Measurements from ENCODE around the gene ADD2. TPM values are rescaled to one million over a fixed set of nuclear protein-coding genes. Genes with fewer than 3 reads are reported as not detected.
A peak's percentile ranks its signal among the peaks of the same experiment; 100 is the strongest.

Gene ADD2
- total RNA-seq, 1 donor from 2014 or later = 4.8 TPM

DNA sequence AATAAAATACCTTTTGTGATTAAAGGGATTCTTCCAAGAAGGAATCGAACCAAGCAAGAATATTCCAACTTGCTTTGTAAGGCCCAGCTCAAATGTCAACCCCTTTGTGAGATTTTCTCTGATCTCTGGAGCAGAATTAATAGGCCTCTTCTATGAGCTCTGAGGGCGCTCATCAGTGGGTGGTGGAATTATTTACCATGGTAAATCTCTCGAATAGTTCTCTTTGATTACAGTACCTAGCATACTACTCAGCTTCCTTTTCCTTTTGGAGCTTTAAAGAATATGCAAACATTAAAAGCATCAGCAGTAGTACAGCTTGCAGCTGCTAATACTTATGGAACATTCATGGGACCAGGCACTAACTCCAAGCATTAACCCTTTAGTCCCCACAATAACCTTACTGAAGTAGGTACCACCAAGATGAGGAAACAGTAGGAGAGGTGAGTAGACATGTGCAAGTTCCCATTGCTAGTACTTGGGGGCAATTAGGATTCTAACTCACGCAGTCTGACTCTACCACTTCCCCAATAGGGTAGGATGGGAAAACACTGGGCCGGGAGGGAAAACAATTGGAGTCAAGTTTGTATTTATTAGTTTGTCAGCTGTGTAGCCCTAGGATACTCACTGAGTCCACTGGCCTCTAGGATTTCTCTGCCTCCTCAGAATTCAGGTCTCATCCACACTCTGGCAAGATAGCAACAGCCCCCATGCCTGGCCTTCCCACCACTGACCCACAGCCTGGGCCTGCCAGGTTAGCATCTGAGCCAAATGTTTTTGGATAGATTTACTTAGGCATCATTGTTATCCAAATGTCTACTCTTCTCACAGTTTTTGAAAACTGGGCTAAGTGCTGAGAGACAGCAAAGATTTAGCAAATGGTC is 21.7 kb downstream of the ADD2 start:
- H3K9ac ChIP-seq (ENCODE audit: low read length) = no peak overlapping the region
- H3K4me3 ChIP-seq (ENCODE audit: insufficient read depth, low read depth, low read length) = no peak overlapping the region
- H3K27ac Mint-ChIP-seq (ENCODE audit: unreplicated experiment) = no peak overlapping the region
- no peaks in the 10 kb centered on the region for H3K4me1 Mint-ChIP-seq (ENCODE audit: low read depth, unreplicated experiment)
- no peaks in the 10 kb centered on the region for H4K20me1 ChIP-seq (ENCODE audit: insufficient read depth, low read length)
- DNase-seq (ENCODE audit: low read depth) (peak; percentile 16), FAIRE-seq (no peak)
- no peak overlapping the region for H3K4me2 ChIP-seq (ENCODE audit: low read length)
- no peak overlapping the region for H2AFZ ChIP-seq (ENCODE audit: low read depth, low read length)
- no peaks in the 10 kb centered on the region for H3K27me3 ChIP-seq (ENCODE audit: insufficient read depth, low read length)
- no peaks in the 10 kb centered on the region for H3K36me3 Mint-ChIP-seq (ENCODE audit: low read depth, unreplicated experiment)
- H3K9me3 Mint-ChIP-seq (ENCODE audit: unreplicated experiment) = no peaks in the 10 kb centered on the region
- no peak overlapping the region for H3K4me3 Mint-ChIP-seq (ENCODE audit: unreplicated experiment)
- no peaks in the 10 kb centered on the region for H3K27me3 Mint-ChIP-seq (ENCODE audit: low read depth, unreplicated experiment)
- no peak for TF ChIP-seq EZH2 (IDR thresholded peaks at IDR 0.05; ENCODE audit: insufficient read depth, low read length)
- no peaks in the 10 kb centered on the region for H3K36me3 ChIP-seq (ENCODE audit: insufficient read depth, low read length)
- H3K79me2 ChIP-seq (ENCODE audit: insufficient read depth, low read length) = no peaks in the 10 kb centered on the region
- no peaks in the 10 kb centered on the region for H3K9me3 ChIP-seq (ENCODE audit: insufficient read depth, low read depth, low read length)
- H3K27ac ChIP-seq (ENCODE audit: low read depth, low read length) = no peak overlapping the region
- peaks cover 2% of the 10 kb centered on the region for H3K4me1 ChIP-seq (ENCODE audit: insufficient read depth, low read length)

DNA sequence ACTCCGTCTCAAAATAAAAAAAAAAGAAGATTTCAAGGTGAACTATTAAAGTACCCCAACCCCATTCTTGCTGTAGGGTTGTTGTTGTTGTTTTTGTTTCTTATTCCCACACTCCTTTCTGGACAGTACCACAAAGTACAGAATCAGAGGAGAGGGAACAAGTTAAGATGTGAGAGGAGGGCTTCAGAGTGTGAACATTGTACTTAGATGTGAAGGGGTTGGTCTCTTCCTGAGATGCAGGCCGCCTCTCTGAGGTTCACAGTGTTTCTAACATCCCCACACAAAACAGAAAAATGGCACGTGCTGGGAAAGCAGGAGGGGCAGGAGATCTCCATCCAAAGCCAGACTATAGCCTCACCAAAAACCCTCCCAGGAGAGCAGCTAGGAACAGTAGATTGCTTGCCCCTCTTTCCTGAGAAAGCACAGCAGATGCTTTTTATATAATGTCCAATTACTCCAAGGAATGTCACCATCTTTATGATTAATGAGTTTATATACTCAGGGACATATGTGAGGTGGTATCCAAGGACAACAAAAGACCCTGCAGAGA is 22.6 kb downstream of the ADD2 start:
- DNase-seq (ENCODE audit: low read depth) (no peak), FAIRE-seq (no peak)
- no peak overlapping the region for H3K27ac Mint-ChIP-seq (ENCODE audit: unreplicated experiment)
- no peaks in the 10 kb centered on the region for H3K4me1 Mint-ChIP-seq (ENCODE audit: low read depth, unreplicated experiment)
- no peak overlapping the region for H2AFZ ChIP-seq (ENCODE audit: low read depth, low read length)
- TF ChIP-seq, protein P1, sequence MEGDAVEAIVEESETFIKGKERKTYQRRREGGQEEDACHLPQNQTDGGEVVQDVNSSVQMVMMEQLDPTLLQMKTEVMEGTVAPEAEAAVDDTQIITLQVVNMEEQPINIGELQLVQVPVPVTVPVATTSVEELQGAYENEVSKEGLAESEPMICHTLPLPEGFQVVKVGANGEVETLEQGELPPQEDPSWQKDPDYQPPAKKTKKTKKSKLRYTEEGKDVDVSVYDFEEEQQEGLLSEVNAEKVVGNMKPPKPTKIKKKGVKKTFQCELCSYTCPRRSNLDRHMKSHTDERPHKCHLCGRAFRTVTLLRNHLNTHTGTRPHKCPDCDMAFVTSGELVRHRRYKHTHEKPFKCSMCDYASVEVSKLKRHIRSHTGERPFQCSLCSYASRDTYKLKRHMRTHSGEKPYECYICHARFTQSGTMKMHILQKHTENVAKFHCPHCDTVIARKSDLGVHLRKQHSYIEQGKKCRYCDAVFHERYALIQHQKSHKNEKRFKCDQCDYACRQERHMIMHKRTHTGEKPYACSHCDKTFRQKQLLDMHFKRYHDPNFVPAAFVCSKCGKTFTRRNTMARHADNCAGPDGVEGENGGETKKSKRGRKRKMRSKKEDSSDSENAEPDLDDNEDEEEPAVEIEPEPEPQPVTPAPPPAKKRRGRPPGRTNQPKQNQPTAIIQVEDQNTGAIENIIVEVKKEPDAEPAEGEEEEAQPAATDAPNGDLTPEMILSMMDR (IDR thresholded peaks at IDR 0.05; ENCODE audit: insufficient read depth, low read depth, low read length) = no peak
- no peak for TF ChIP-seq EZH2 (IDR thresholded peaks at IDR 0.05; ENCODE audit: insufficient read depth, low read length)
- peaks cover 2% of the 10 kb centered on the region for H3K4me1 ChIP-seq (ENCODE audit: insufficient read depth, low read length)
- H3K9me3 Mint-ChIP-seq (ENCODE audit: unreplicated experiment) = no peaks in the 10 kb centered on the region
- peaks cover 2% of the 10 kb centered on the region for H3K27me3 Mint-ChIP-seq (ENCODE audit: low read depth, unreplicated experiment)
- H3K9me3 ChIP-seq (ENCODE audit: insufficient read depth, low read depth, low read length) = no peaks in the 10 kb centered on the region
- H3K9ac ChIP-seq (ENCODE audit: low read length) = no peak overlapping the region
- H3K4me3 Mint-ChIP-seq (ENCODE audit: unreplicated experiment) = no peak overlapping the region
- no peaks in the 10 kb centered on the region for H3K79me2 ChIP-seq (ENCODE audit: insufficient read depth, low read length)
- no peak overlapping the region for H3K4me2 ChIP-seq (ENCODE audit: low read length)
- no peaks in the 10 kb centered on the region for H3K36me3 ChIP-seq (ENCODE audit: insufficient read depth, low read length)
- no peaks in the 10 kb centered on the region for H3K36me3 Mint-ChIP-seq (ENCODE audit: low read depth, unreplicated experiment)
- H3K27ac ChIP-seq (ENCODE audit: low read depth, low read length) = no peak overlapping the region
- H4K20me1 ChIP-seq (ENCODE audit: insufficient read depth, low read length) = no peaks in the 10 kb centered on the region
- H3K4me3 ChIP-seq (ENCODE audit: insufficient read depth, low read depth, low read length) = no peak overlapping the region
- H3K27me3 ChIP-seq (ENCODE audit: insufficient read depth, low read length) = no peaks in the 10 kb centered on the region

DNA sequence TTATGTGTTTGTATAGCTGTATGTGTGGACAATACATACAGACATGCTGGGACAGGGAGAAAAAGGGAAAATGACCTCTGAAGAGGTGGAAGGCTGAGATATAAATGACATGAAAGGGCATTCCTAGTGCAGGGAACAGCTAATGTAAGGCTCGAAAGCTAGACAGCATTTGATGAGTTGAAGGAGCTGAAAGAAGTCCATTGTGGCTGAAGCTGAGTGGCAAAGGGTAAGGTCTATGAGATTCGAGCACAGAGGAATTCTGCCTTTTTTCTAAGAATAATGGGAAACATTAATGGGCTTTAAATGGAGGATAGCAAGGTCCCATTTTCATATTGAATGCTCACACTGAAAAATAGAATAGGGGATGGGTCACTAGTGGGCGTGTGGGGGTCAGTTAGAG is 23.6 kb downstream of the ADD2 start:
- no peaks in the 10 kb centered on the region for H3K27me3 ChIP-seq (ENCODE audit: insufficient read depth, low read length)
- TF ChIP-seq, protein P1 (IDR thresholded peaks at IDR 0.05; ENCODE audit: insufficient read depth, low read depth, low read length) = no peak
- TF ChIP-seq EZH2 (IDR thresholded peaks at IDR 0.05; ENCODE audit: insufficient read depth, low read length) = no peak
- no peak overlapping the region for H3K4me3 Mint-ChIP-seq (ENCODE audit: unreplicated experiment)
- no peaks in the 10 kb centered on the region for H3K36me3 Mint-ChIP-seq (ENCODE audit: low read depth, unreplicated experiment)
- H3K4me3 ChIP-seq (ENCODE audit: insufficient read depth, low read depth, low read length) = no peak overlapping the region
- FAIRE-seq (no peak), DNase-seq (ENCODE audit: low read depth) (no peak)
- no peak overlapping the region for H3K9ac ChIP-seq (ENCODE audit: low read length)
- no peak overlapping the region for H3K27ac ChIP-seq (ENCODE audit: low read depth, low read length)
- no peaks in the 10 kb centered on the region for H4K20me1 ChIP-seq (ENCODE audit: insufficient read depth, low read length)
- peaks cover 2% of the 10 kb centered on the region for H3K4me1 ChIP-seq (ENCODE audit: insufficient read depth, low read length)
- no peaks in the 10 kb centered on the region for H3K9me3 ChIP-seq (ENCODE audit: insufficient read depth, low read depth, low read length)
- no peak overlapping the region for H2AFZ ChIP-seq (ENCODE audit: low read depth, low read length)
- H3K4me2 ChIP-seq (ENCODE audit: low read length) = no peak overlapping the region
- peaks cover 2% of the 10 kb centered on the region for H3K27me3 Mint-ChIP-seq (ENCODE audit: low read depth, unreplicated experiment)
- no peaks in the 10 kb centered on the region for H3K79me2 ChIP-seq (ENCODE audit: insufficient read depth, low read length)
- H3K36me3 ChIP-seq (ENCODE audit: insufficient read depth, low read length) = no peaks in the 10 kb centered on the region
- H3K4me1 Mint-ChIP-seq (ENCODE audit: low read depth, unreplicated experiment) = no peaks in the 10 kb centered on the region
- H3K9me3 Mint-ChIP-seq (ENCODE audit: unreplicated experiment) = no peaks in the 10 kb centered on the region
- H3K27ac Mint-ChIP-seq (ENCODE audit: unreplicated experiment) = no peak overlapping the region
